ENCODE data around the gene STAB2. TPM values are rescaled to one million over a fixed set of nuclear protein-coding genes. Genes with fewer than 3 reads are reported as not detected.
"Not testable (repeated sequence)": the region's sequence is repeated elsewhere in the genome, so short reads cannot be mapped to it uniquely, and the experiment has no call there.

STAB2 gene
- total and polyA plus RNA-seq, 10 donors: 9.7 to 320 (median 200) TPM

DNA sequence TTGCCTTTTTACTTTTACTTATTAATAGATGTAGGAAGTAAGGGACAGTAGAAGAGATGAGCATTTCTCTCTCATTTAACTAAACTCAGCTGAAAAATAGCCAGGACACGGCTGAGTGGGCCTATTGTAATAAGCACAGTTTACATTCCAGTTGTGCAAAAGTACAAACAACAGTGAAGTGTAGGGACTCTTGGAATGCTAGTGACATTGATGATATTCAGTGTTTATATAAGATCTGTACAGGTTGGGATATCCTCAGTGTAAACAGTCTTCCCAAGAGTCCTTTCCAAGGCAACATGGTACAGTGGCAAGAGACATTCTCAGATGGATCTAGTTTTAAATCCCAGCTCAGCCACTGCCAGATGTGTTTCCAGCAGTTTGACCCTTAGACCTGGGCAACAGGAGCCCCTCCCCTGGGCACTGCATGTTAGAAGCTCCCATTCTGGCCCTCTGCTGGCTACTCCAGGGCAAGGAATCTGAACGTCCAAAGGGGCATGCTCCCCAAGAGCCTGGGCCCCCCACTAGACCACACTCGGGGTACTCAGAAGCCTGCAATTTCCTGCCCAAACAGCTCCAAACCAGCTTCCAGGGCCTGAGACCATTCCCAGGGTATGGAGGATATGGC, 55.3 kb downstream of the STAB2 start:
- Histone ChIP-seq H3K27me3 (replicated peaks in 1 of 7) (peaks cover 0 to 14% (median 0%) of the 10 kb centered on the region in 7 donors), H3K27ac (peak overlapping the region in 1 of 8 donors; percentile 8), H3K4me1 (no peaks in the 10 kb centered on the region), H3K36me3 (peaks cover 0 to 33% (median 0%) of the 10 kb centered on the region in 6 donors), H3K4me3 (no peak overlapping the region), H3K9me3 (peaks cover 0 to 4% (median 0%) of the 10 kb centered on the region in 8 donors)
- TF ChIP-seq POLR2A (IDR thresholded peaks at IDR 0.05): no peak
- TF ChIP-seq, protein P1, sequence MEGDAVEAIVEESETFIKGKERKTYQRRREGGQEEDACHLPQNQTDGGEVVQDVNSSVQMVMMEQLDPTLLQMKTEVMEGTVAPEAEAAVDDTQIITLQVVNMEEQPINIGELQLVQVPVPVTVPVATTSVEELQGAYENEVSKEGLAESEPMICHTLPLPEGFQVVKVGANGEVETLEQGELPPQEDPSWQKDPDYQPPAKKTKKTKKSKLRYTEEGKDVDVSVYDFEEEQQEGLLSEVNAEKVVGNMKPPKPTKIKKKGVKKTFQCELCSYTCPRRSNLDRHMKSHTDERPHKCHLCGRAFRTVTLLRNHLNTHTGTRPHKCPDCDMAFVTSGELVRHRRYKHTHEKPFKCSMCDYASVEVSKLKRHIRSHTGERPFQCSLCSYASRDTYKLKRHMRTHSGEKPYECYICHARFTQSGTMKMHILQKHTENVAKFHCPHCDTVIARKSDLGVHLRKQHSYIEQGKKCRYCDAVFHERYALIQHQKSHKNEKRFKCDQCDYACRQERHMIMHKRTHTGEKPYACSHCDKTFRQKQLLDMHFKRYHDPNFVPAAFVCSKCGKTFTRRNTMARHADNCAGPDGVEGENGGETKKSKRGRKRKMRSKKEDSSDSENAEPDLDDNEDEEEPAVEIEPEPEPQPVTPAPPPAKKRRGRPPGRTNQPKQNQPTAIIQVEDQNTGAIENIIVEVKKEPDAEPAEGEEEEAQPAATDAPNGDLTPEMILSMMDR (IDR thresholded peaks at IDR 0.05 in 8 of 11, conservative IDR thresholded peaks at IDR 0.05 in 3 of 11): no peak
- TF ChIP-seq POLR2AphosphoS5 (IDR thresholded peaks at IDR 0.05): no peak
- WGBS, 5 donors: 74 to 89% (median 86%) methylated on average over 2 to 3 of the region's 3 CpGs
- intact Hi-C loops (cut with DNase I; ENCODE audit: low total_unique reads): no loop called here
- no peak for DNase-seq

GRCh38 chr12:103645202-103645601, 58.1 kb downstream of the STAB2 start:
- TF ChIP-seq POLR2A (IDR thresholded peaks at IDR 0.05) (no peak), POLR2AphosphoS5 (IDR thresholded peaks at IDR 0.05) (no peak)
- TF ChIP-seq, protein P1 (IDR thresholded peaks at IDR 0.05 in 8 of 11, conservative IDR thresholded peaks at IDR 0.05 in 3 of 11): no peak
- intact Hi-C loops (cut with DNase I; ENCODE audit: low total_unique reads): no loop called here
- no peak for DNase-seq
- Histone ChIP-seq H3K27ac (no peak overlapping the region), H3K9me3 (peaks cover 0 to 4% (median 0%) of the 10 kb centered on the region in 8 donors), H3K27me3 (replicated peaks in 1 of 7) (peaks cover 0 to 10% (median 0%) of the 10 kb centered on the region in 7 donors), H3K36me3 (peaks cover 0 to 19% (median 0%) of the 10 kb centered on the region in 6 donors), H3K4me1 (no peaks in the 10 kb centered on the region), H3K4me3 (no peak overlapping the region)
- 78 to 89% (median 88%) methylated on average over 1 of the region's 1 CpG for WGBS, 5 donors

- no peak for DNase-seq
- no peak overlapping the region for H3K4me3 ChIP-seq
- H3K4me1 ChIP-seq: no peaks in the 10 kb centered on the region
- TF ChIP-seq POLR2AphosphoS5 (IDR thresholded peaks at IDR 0.05) (no peak), POLR2A (IDR thresholded peaks at IDR 0.05) (no peak)
- TF ChIP-seq, protein P1 (IDR thresholded peaks at IDR 0.05 in 8 of 11, conservative IDR thresholded peaks at IDR 0.05 in 3 of 11): no peak
- H3K36me3 ChIP-seq: peaks cover 0 to 24% (median 0%) of the 10 kb centered on the region in 6 donors
- H3K27ac ChIP-seq: no peak overlapping the region
- H3K27me3 ChIP-seq (replicated peaks in 1 of 7): peaks cover 0 to 10% (median 0%) of the 10 kb centered on the region in 7 donors
- intact Hi-C loops (cut with DNase I; ENCODE audit: low total_unique reads): no loop called here
- 43 to 60% (median 49%) methylated on average over 2 of the region's 2 CpGs for WGBS, 5 donors
- peaks cover 0 to 4% (median 0%) of the 10 kb centered on the region in 8 donors for H3K9me3 ChIP-seq
Observed at GRCh38 chr12:103647267-103647666, 60.2 kb downstream of the STAB2 start.

DNA sequence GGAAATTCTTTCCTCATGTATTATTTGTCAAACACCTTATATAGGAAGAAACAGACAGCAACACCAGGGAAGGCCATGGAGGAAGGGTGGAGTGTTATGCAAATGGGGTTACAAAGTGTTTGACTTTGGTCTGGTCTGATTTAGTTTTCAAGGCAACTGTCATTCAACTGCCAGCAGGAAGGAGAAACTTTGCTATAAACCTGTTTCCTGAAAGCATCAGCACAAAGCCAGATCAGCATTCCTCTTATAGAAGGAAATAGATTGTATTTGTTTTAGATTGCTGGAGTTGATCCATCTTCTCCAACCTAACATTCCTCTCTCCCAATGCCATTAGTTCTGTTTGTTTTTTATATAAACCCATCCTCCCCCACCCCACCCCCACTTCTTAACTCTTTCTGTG, 65.7 kb downstream of the STAB2 start:
- H3K27me3 ChIP-seq (replicated peaks in 1 of 7): no peaks in the 10 kb centered on the region
- intact Hi-C loops (cut with DNase I; ENCODE audit: low total_unique reads): no loop called here
- no peak for DNase-seq
- H3K36me3 ChIP-seq: peaks cover 0 to 40% (median 0%) of the 10 kb centered on the region in 6 donors
- H3K9me3 ChIP-seq: no peaks in the 10 kb centered on the region
- no peak for TF ChIP-seq POLR2AphosphoS5 (IDR thresholded peaks at IDR 0.05)
- no peak for TF ChIP-seq POLR2A (IDR thresholded peaks at IDR 0.05)
- TF ChIP-seq, protein P1 (IDR thresholded peaks at IDR 0.05 in 8 of 11, conservative IDR thresholded peaks at IDR 0.05 in 3 of 11): no peak
- H3K4me1 ChIP-seq: no peaks in the 10 kb centered on the region
- no peak overlapping the region for H3K27ac ChIP-seq
- H3K4me3 ChIP-seq: no peak overlapping the region

DNA sequence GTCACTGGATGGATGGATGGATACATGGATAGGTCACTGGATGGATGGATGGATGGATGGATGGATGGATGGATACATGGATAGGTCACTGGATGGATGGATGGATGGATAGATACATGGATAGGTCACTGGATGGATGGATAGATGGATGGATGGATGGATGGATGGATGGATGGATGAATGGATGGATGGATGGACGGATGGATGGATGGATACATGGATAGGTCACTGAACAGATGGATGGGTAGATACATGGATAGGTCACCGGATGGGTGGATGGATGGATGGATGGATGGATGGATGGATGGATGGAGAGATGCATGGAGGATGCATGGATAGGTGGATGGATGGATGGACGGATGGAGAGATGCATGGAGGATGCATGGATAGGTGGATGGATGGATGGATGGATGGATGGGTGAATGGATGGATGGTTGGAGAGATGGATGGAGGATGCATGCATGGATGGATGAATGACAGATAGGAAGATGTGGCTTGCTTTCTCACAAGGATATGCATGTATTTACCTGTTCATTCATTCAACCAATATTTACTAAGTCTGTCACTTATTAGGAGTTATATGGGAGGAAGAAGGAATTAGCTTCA, 66.6 kb downstream of the STAB2 start:
- H3K4me3 ChIP-seq; DNase-seq; intact Hi-C loops (cut with DNase I; ENCODE audit: low total_unique reads); H3K27ac ChIP-seq; H3K9me3 ChIP-seq; H3K27me3 ChIP-seq (replicated peaks in 1 of 7); H3K4me1 ChIP-seq: not testable (repeated sequence)
- peaks cover 0 to 48% (median under 1%) of the 10 kb centered on the region in 6 donors for H3K36me3 ChIP-seq
- 74 to 88% (median 78%) methylated on average over 3 of the region's 3 CpGs for WGBS, 5 donors
